Astrocyte (in vitro differentiated cells and primary cell): ENCODE measurements around the gene CCNB2. TPM values are rescaled to one million over a fixed set of nuclear protein-coding genes. Genes with fewer than 3 reads are reported as not detected.
A peak's percentile ranks its signal among the peaks of the same experiment; 100 is the strongest.

Experiments
- DNase-seq: peaks from one replicate; pipeline ENCODE4 v3.0.0-alpha.2; 2010; ENCODE audit warnings: low read depth
- FAIRE-seq: peaks from 2 replicates; lab custom pipeline; 2011; peaks lifted over from hg19 to GRCh38; lab: Jason Lieb, UNC
- H2AFZ ChIP-seq: 2 replicates; pipeline ENCODE4 v1.6.0; 2012; ENCODE audit warnings: low read depth, low read length, inconsistent platforms
- H3K27ac ChIP-seq: 2 replicates; pipeline ENCODE4 v1.5.1; 2011; ENCODE audit warnings: low read depth, low read length, inconsistent platforms
- H3K27me3 ChIP-seq: 2 replicates; pipeline ENCODE4 v1.6.0; 2011; ENCODE audit warnings: low read length, inconsistent platforms; ENCODE audit not compliant: insufficient read depth
- H3K36me3 ChIP-seq: 2 replicates; pipeline ENCODE4 v1.5.1; 2011; ENCODE audit warnings: low read length, inconsistent platforms; ENCODE audit not compliant: insufficient read depth
- H3K4me1 ChIP-seq: 2 replicates; pipeline ENCODE4 v1.5.1; 2011; ENCODE audit warnings: low read length, inconsistent platforms; ENCODE audit not compliant: insufficient read depth
- H3K4me2 ChIP-seq: 2 replicates; pipeline ENCODE4 v1.6.0; 2012; ENCODE audit warnings: low read length, inconsistent platforms
- H3K4me3 ChIP-seq: 2 replicates; pipeline ENCODE4 v1.5.1; 2011; ENCODE audit warnings: low read depth, mild to moderate bottlenecking, low read length, inconsistent platforms; ENCODE audit not compliant: insufficient read depth
- H3K79me2 ChIP-seq: 2 replicates; pipeline ENCODE4 v1.6.0; 2012; ENCODE audit warnings: mild to moderate bottlenecking, low read length, inconsistent platforms; ENCODE audit not compliant: insufficient read depth
- H3K9ac ChIP-seq: 2 replicates; pipeline ENCODE4 v1.6.0; 2012; ENCODE audit warnings: mild to moderate bottlenecking, low read length, inconsistent platforms
- H3K9me3 ChIP-seq: 2 replicates; pipeline ENCODE4 v1.5.1; 2012; ENCODE audit warnings: low read depth, mild to moderate bottlenecking, low read length, inconsistent platforms; ENCODE audit not compliant: insufficient read depth
- H4K20me1 ChIP-seq: 2 replicates; pipeline ENCODE4 v1.6.0; 2012; ENCODE audit warnings: low read length, inconsistent platforms; ENCODE audit not compliant: insufficient read depth
- H3K27ac Mint-ChIP-seq: one replicate; pipeline ENCODE4 v1.8.0; 2021; ENCODE audit warnings: mild to moderate bottlenecking, mixed read lengths; ENCODE audit not compliant: unreplicated experiment
- H3K27me3 Mint-ChIP-seq: one replicate; pipeline ENCODE4 v1.8.0; 2021; ENCODE audit warnings: low read depth, mixed read lengths; ENCODE audit not compliant: unreplicated experiment
- H3K36me3 Mint-ChIP-seq: one replicate; pipeline ENCODE4 v1.8.0; 2021; ENCODE audit warnings: low read depth, mixed read lengths; ENCODE audit not compliant: unreplicated experiment
- H3K4me1 Mint-ChIP-seq: one replicate; pipeline ENCODE4 v1.8.0; 2021; ENCODE audit warnings: low read depth, mixed read lengths; ENCODE audit not compliant: unreplicated experiment
- H3K4me3 Mint-ChIP-seq: one replicate; pipeline ENCODE4 v1.8.0; 2021; ENCODE audit warnings: mild to moderate bottlenecking, moderate library complexity, mixed read lengths; ENCODE audit not compliant: unreplicated experiment
- H3K9me3 Mint-ChIP-seq: one replicate; pipeline ENCODE4 v1.8.0; 2021; ENCODE audit warnings: mild to moderate bottlenecking, mixed read lengths; ENCODE audit not compliant: unreplicated experiment
- EZH2 ChIP-seq: IDR thresholded peaks from 2 replicates; pipeline ENCODE4 v1.6.1; 2012; ENCODE audit warnings: mild to moderate bottlenecking, low read length, inconsistent platforms; ENCODE audit not compliant: insufficient read depth
- total RNA-seq: library from RNA; stranded (reverse); gene quantifications from 2 replicates; pipeline ENCODE4 v1.2.1, GENCODE V29; 2021
- TF ChIP-seq, protein P1 (sequence below): IDR thresholded peaks from 2 replicates; pipeline ENCODE4 v1.5.1; 2011; ENCODE audit warnings: low read depth, mild to moderate bottlenecking, inconsistent platforms, low read length, moderate library complexity; ENCODE audit not compliant: insufficient read depth

The CCNB2 gene
- total RNA-seq, 1 donor from 2014 or later: 7.9 TPM

DNA sequence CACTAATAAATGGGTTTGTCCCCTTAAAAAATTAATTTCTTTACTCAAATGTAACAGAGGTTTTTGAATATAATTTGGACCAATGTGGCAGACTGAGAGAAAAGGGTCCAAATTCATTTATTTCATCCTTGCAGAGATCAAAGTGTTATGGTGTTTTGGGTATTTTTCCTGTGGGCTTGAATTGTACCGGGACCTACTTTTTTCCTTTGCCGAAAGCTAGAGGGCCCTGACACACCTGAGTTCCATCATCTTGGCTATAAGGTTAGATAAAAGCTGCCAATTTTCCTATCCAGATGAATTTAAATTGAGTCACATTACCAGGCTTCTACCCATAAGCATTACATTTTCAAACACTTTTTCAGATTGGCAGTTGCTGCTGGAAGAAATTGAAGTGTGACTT lies 908 bp downstream of the CCNB2 start:
- Histone ChIP-seq H4K20me1 (no peaks in the 10 kb centered on the region), H2AFZ (no peak overlapping the region), H3K36me3 (peaks cover 13% of the 10 kb centered on the region), H3K27ac (peak overlapping the region; percentile 80), H3K4me1 (peaks cover 6% of the 10 kb centered on the region), H3K27me3 (no peaks in the 10 kb centered on the region), H3K9ac (peak overlapping the region; percentile 87), H3K79me2 (peaks cover 46% of the 10 kb centered on the region), H3K9me3 (no peaks in the 10 kb centered on the region), H3K4me3 (peak overlapping the region; percentile 85), H3K4me2 (peak overlapping the region; percentile 92)
- H3K4me1 Mint-ChIP-seq: peaks cover 5% of the 10 kb centered on the region
- H3K9me3 Mint-ChIP-seq: no peaks in the 10 kb centered on the region
- no peak for TF ChIP-seq EZH2
- TF ChIP-seq, protein P1, sequence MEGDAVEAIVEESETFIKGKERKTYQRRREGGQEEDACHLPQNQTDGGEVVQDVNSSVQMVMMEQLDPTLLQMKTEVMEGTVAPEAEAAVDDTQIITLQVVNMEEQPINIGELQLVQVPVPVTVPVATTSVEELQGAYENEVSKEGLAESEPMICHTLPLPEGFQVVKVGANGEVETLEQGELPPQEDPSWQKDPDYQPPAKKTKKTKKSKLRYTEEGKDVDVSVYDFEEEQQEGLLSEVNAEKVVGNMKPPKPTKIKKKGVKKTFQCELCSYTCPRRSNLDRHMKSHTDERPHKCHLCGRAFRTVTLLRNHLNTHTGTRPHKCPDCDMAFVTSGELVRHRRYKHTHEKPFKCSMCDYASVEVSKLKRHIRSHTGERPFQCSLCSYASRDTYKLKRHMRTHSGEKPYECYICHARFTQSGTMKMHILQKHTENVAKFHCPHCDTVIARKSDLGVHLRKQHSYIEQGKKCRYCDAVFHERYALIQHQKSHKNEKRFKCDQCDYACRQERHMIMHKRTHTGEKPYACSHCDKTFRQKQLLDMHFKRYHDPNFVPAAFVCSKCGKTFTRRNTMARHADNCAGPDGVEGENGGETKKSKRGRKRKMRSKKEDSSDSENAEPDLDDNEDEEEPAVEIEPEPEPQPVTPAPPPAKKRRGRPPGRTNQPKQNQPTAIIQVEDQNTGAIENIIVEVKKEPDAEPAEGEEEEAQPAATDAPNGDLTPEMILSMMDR: no peak
- DNase-seq (no peak), FAIRE-seq (no peak)
- peak overlapping the region; percentile 97 for H3K4me3 Mint-ChIP-seq
- no peaks in the 10 kb centered on the region for H3K36me3 Mint-ChIP-seq
- H3K27ac Mint-ChIP-seq: peak overlapping the region; percentile 95
- no peaks in the 10 kb centered on the region for H3K27me3 Mint-ChIP-seq

DNA sequence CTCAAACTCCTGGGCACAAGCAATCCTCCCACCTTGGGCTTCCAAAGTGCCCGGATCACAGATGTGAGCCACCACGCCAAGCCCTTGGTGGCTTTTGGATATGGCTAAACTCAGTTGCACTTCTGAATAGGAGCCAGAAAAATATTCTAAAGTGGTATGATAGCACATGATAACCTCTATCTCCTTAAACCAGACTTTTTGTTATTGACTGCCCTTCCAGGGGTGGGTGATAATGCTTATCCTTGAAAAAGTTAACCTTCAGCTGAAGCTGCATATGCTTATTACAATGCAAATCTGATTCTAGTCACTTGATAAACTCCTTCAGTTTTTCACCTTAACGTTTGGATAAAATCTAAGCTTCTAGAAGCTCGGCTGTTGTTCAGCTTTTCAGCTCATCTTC lies 6.3 kb downstream of the CCNB2 start:
- no peaks in the 10 kb centered on the region for H3K9me3 ChIP-seq
- no peak overlapping the region for H3K4me2 ChIP-seq
- Mint-ChIP-seq H3K4me3 (no peak overlapping the region), H3K4me1 (no peaks in the 10 kb centered on the region), H3K36me3 (peaks cover 6% of the 10 kb centered on the region), H3K9me3 (no peaks in the 10 kb centered on the region), H3K27me3 (no peaks in the 10 kb centered on the region), H3K27ac (no peak overlapping the region)
- DNase-seq: no peak
- H3K4me1 ChIP-seq: peaks cover under 1% of the 10 kb centered on the region
- no peak overlapping the region for H3K9ac ChIP-seq
- H3K4me3 ChIP-seq: no peak overlapping the region
- no peak overlapping the region for H3K27ac ChIP-seq
- TF ChIP-seq, protein P1: no peak
- no peak for TF ChIP-seq EZH2
- peaks cover 49% of the 10 kb centered on the region for H3K79me2 ChIP-seq
- no peak for FAIRE-seq
- H4K20me1 ChIP-seq: peaks cover 6% of the 10 kb centered on the region
- H3K27me3 ChIP-seq: no peaks in the 10 kb centered on the region
- H3K36me3 ChIP-seq: peaks cover 36% of the 10 kb centered on the region
- no peak overlapping the region for H2AFZ ChIP-seq

DNA sequence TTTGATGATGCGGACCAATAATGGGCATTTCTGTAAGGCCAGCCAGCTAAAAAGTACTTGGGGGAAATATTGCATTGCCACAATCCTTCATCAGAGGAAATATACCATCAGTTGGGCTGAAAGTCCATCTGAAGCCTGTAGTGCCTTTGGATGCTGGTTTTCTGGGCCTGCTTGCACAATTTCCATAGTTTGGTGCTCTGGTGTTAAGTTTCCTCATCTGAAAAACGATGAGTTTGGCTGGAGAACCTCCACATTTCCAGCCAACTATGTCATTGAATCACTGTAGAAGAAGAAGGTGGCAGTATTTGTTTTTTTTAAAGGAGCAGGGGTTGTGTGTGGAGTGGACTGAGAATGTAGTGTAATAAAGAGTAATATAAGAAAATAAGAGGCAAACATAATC lies 10.1 kb downstream of the CCNB2 start:
- peaks cover 6% of the 10 kb centered on the region for H4K20me1 ChIP-seq
- Mint-ChIP-seq H3K36me3 (peaks cover 6% of the 10 kb centered on the region), H3K27me3 (no peaks in the 10 kb centered on the region), H3K4me1 (no peaks in the 10 kb centered on the region), H3K4me3 (no peak overlapping the region), H3K27ac (no peak overlapping the region), H3K9me3 (no peaks in the 10 kb centered on the region)
- no peaks in the 10 kb centered on the region for H3K9me3 ChIP-seq
- H3K4me3 ChIP-seq: no peak overlapping the region
- peaks cover 38% of the 10 kb centered on the region for H3K36me3 ChIP-seq
- peaks cover 19% of the 10 kb centered on the region for H3K79me2 ChIP-seq
- no peaks in the 10 kb centered on the region for H3K4me1 ChIP-seq
- FAIRE-seq (no peak), DNase-seq (no peak)
- H3K27me3 ChIP-seq: no peaks in the 10 kb centered on the region
- no peak overlapping the region for H3K9ac ChIP-seq
- no peak overlapping the region for H2AFZ ChIP-seq
- no peak for TF ChIP-seq EZH2
- TF ChIP-seq, protein P1: no peak
- H3K27ac ChIP-seq: no peak overlapping the region
- H3K4me2 ChIP-seq: no peak overlapping the region
